Adrenal gland (tissue), 5 donors: ENCODE data around the gene ADARB2.

Experiments
- CTCF ChIP-seq, 6 experiments: fragments of 450-650 bp in 4 of 6; fragments of 200-600 bp in 2 of 6; sonication (generic) in 1 of 6; IDR thresholded peaks; 1 replicate in 5 of 6; 2 replicates in 1 of 6; pipeline versions ENCODE4 v1.5.1 to v1.8.0; 2016 to 2021; ENCODE audit warnings: antibody characterized with exemption in 6 of 6, mild to moderate bottlenecking in 2 of 6, moderate library complexity in 1 of 6
- POLR2A ChIP-seq, 2 donors: fragments of 450-650 bp; IDR thresholded peaks; one replicate each; pipeline ENCODE4 v1.6.1; 2017; ENCODE audit warnings: antibody characterized with exemption in 2 of 2, mild to moderate bottlenecking in 2 of 2, moderate library complexity in 1 of 2
- donor health status: DM: no; HTN: no; CAD: no.

GRCh38 chr10:1696106-1696505 is 41.2 kb downstream of the ADARB2 start:
- TF ChIP-seq CTCF (IDR thresholded peaks at IDR 0.05) = no peak
- no peak for TF ChIP-seq POLR2A (IDR thresholded peaks at IDR 0.05)
